Left ventricle myocardium inferior (tissue), 1 donor: ENCODE results near the gene MT3. TPM values are rescaled to one million over a fixed set of nuclear protein-coding genes. Genes with fewer than 3 reads are reported as not detected.

Source experiments
- DNase-seq: peaks from one replicate; pipeline ENCODE4 v3.0.0-alpha.2; 2020
- H3K27ac ChIP-seq: fragments of 200-600 bp; replicated peaks from 2 replicates; pipeline ENCODE4 v1.8.0; 2021
- H3K27me3 ChIP-seq: fragments of 200-600 bp; 2 replicates; pipeline ENCODE4 v1.8.0; 2021; ENCODE audit warnings: low read depth
- H3K36me3 ChIP-seq: fragments of 200-600 bp; 2 replicates; pipeline ENCODE4 v1.8.0; 2021
- H3K4me1 ChIP-seq: fragments of 200-600 bp; 2 replicates; pipeline ENCODE4 v1.8.0; 2021
- H3K4me3 ChIP-seq: fragments of 200-600 bp; 2 replicates; pipeline ENCODE4 v1.8.0; 2021; ENCODE audit warnings: mild to moderate bottlenecking, moderate library complexity
- H3K9me3 ChIP-seq: fragments of 200-600 bp; replicated peaks from 2 replicates; pipeline ENCODE4 v1.8.0; 2021
- CTCF ChIP-seq: fragments of 200-600 bp; IDR thresholded peaks from 2 replicates; pipeline ENCODE4 v1.8.0; 2021; ENCODE audit warnings: antibody characterized with exemption, mild to moderate bottlenecking, borderline replicate concordance
- intact Hi-C: fragments of 100-400 bp; cut with micrococcal nuclease; formaldehyde crosslinking; loops from one replicate; pipeline ENCODE4 v1.11.0; 2022
- total RNA-seq: library from RNA; stranded (reverse); fragmentation: NEBNext Ultra II Directional; extraction: Animal tissue kit (Norgen Biotek cat#: 25700); gene quantifications from one replicate; pipeline ENCODE4 v1.2.1, GENCODE V29; 2021
- donor health status: DM: no; HTN: yes; CAD: no; lungs with severe emphysema.

The MT3 gene
- total RNA-seq, 1 donor from 2014 or later, result 4.1 TPM

- no peak overlapping the region for H3K27ac ChIP-seq
- H3K36me3 ChIP-seq, result no peaks in the 10 kb centered on the region
- no peak for DNase-seq
- peaks cover 46% of the 10 kb centered on the region for H3K4me1 ChIP-seq
- TF ChIP-seq CTCF, result no peak
- intact Hi-C loops, result no loop called here
- H3K4me3 ChIP-seq, result no peak overlapping the region
- peaks cover 10% of the 10 kb centered on the region for H3K27me3 ChIP-seq
- H3K9me3 ChIP-seq, result no peaks in the 10 kb centered on the region
Observed at GRCh38 chr16:56629531-56629930, 40.2 kb downstream of the MT3 start.

GRCh38 chr16:56630134-56630533 is 40.8 kb downstream of the MT3 start:
- Histone ChIP-seq H3K27ac (no peak overlapping the region), H3K4me1 (peaks cover 43% of the 10 kb centered on the region), H3K27me3 (peaks cover 17% of the 10 kb centered on the region), H3K4me3 (no peak overlapping the region), H3K9me3 (no peaks in the 10 kb centered on the region), H3K36me3 (no peaks in the 10 kb centered on the region)
- intact Hi-C loops, result no loop called here
- TF ChIP-seq CTCF, result no peak
- no peak for DNase-seq

- no peaks in the 10 kb centered on the region for H3K9me3 ChIP-seq
- H3K36me3 ChIP-seq, result no peaks in the 10 kb centered on the region
- peak overlapping the region; percentile 84 for H3K27ac ChIP-seq
- intact Hi-C loops, result no loop called here
- H3K4me3 ChIP-seq, result peak overlapping the region; percentile 69
- H3K4me1 ChIP-seq, result peaks cover 40% of the 10 kb centered on the region
- no peak for TF ChIP-seq CTCF
- peaks cover 27% of the 10 kb centered on the region for H3K27me3 ChIP-seq
- no peak for DNase-seq
Observed at GRCh38 chr16:56631197-56631596, 41.9 kb downstream of the MT3 start.

GRCh38 chr16:56631832-56632155 is 42.5 kb downstream of the MT3 start:
- no peak for TF ChIP-seq CTCF
- Histone ChIP-seq H3K27me3 (peaks cover 33% of the 10 kb centered on the region), H3K27ac (peak overlapping the region; percentile 84), H3K4me1 (peaks cover 34% of the 10 kb centered on the region), H3K9me3 (no peaks in the 10 kb centered on the region), H3K4me3 (peak overlapping the region; percentile 69), H3K36me3 (no peaks in the 10 kb centered on the region)
- DNase-seq, result no peak
- intact Hi-C loops, result no loop called here

- peaks cover 36% of the 10 kb centered on the region for H3K27me3 ChIP-seq
- intact Hi-C loops, result no loop called here
- no peaks in the 10 kb centered on the region for H3K9me3 ChIP-seq
- H3K4me3 ChIP-seq, result peak within 1 kb of the TSS; percentile 69
- TF ChIP-seq CTCF, result no peak
- H3K36me3 ChIP-seq, result no peaks in the 10 kb centered on the region
- DNase-seq, result peak; percentile 72
- H3K4me1 ChIP-seq, result peaks cover 29% of the 10 kb centered on the region
- H3K27ac ChIP-seq, result peak within 1 kb of the TSS; percentile 84
Observed at GRCh38 chr16:56632156-56632847, 43.0 kb downstream of the MT3 start, which contains the start of gene MT1M. TSS of gene MT1M (plus strand) at chr16:56632659. CDS start at chr16:56632732, 73 bp downstream.
